Uterus (tissue), 4 donors: ENCODE data around the gene GLIS1. TPM values are rescaled to one million over a fixed set of nuclear protein-coding genes. Genes with fewer than 3 reads are reported as not detected.

Source experiments
- DNase-seq, 2 donors: peaks; one replicate each; pipeline ENCODE4 v3.0.0-alpha.2; 2019 to 2020
- H3K27ac ChIP-seq, 2 donors: fragments of 200-600 bp; sonication (generic); 1 replicate in 1 of 2; 2 replicates in 1 of 2; pipeline ENCODE4 v1.5.1; 2016 to 2018
- H3K27me3 ChIP-seq, 2 donors: fragments of 200-600 bp; sonication (generic); one replicate each; pipeline ENCODE4 v1.5.1; 2018 to 2019; ENCODE audit warnings: control low read depth in 1 of 2
- H3K36me3 ChIP-seq, 2 donors: fragments of 200-600 bp; sonication (generic); one replicate each; pipeline ENCODE4 v1.5.1; 2019; ENCODE audit warnings: control low read depth in 1 of 2
- H3K4me1 ChIP-seq, 2 donors: fragments of 200-600 bp; sonication (generic); one replicate each; pipeline ENCODE4 v1.5.1; 2018 to 2019; ENCODE audit warnings: control low read depth in 1 of 2
- H3K4me3 ChIP-seq, 2 donors: fragments of 200-600 bp; sonication (generic); 1 replicate in 1 of 2; 2 replicates in 1 of 2; pipeline ENCODE4 v1.5.1; 2018 to 2019; ENCODE audit warnings: mild to moderate bottlenecking in 1 of 2
- H3K9me3 ChIP-seq, 2 donors: fragments of 200-600 bp; sonication (generic); one replicate each; pipeline ENCODE4 v1.5.1; 2019; ENCODE audit warnings: control low read depth in 1 of 2
- CTCF ChIP-seq, 4 experiments: fragments of 200-600 bp in 2 of 4; fragments of 450-650 bp in 2 of 4; sonication (generic) in 2 of 4; IDR thresholded peaks; one replicate each; pipeline ENCODE4 v1.5.1; 2016 to 2019; ENCODE audit warnings: antibody characterized with exemption in 4 of 4, mild to moderate bottlenecking in 2 of 4, moderate library complexity in 1 of 4
- POLR2A ChIP-seq, 2 donors: fragments of 450-650 bp; IDR thresholded peaks; one replicate each; pipeline ENCODE4 v1.6.1; 2016; ENCODE audit warnings: antibody characterized with exemption in 2 of 2, mild to moderate bottlenecking in 1 of 2, moderate library complexity in 1 of 2
- intact Hi-C: fragments of 100-400 bp; cut with DNase I; formaldehyde crosslinking; loops from one replicate; pipeline ENCODE4 v1.15.1; 2023; ENCODE audit warnings: low total_unique reads
- total RNA-seq, 4 donors: library from RNA; depleted of rRNA in 3 of 4; stranded (reverse); fragments of >200 nt in 3 of 4; gene quantifications; one replicate each; pipeline versions ENCODE4 v1.1.0 to v1.2.4, GENCODE V29; 2014 to 2023
- donor health status: DM: yes; HTN: yes; CAD: no.

The GLIS1 gene
- total RNA-seq, 4 donors from 2014 or later = 0.21 to 1.0 TPM; not detected in 2

- Histone ChIP-seq H3K9me3 (no peaks in the 10 kb centered on the region), H3K36me3 (no peaks in the 10 kb centered on the region), H3K27me3 (no peaks in the 10 kb centered on the region), H3K4me1 (no peaks in the 10 kb centered on the region), H3K27ac (no peak overlapping the region), H3K4me3 (no peak overlapping the region)
- intact Hi-C loops = no loop called here
- TF ChIP-seq CTCF (IDR thresholded peaks at IDR 0.05) (no peak), POLR2A (IDR thresholded peaks at IDR 0.05) (no peak)
- peak; percentile 1 to 4 for DNase-seq
Measured at GRCh38 chr1:53585565-53585964, 153.4 kb downstream of the GLIS1 start.

DNA sequence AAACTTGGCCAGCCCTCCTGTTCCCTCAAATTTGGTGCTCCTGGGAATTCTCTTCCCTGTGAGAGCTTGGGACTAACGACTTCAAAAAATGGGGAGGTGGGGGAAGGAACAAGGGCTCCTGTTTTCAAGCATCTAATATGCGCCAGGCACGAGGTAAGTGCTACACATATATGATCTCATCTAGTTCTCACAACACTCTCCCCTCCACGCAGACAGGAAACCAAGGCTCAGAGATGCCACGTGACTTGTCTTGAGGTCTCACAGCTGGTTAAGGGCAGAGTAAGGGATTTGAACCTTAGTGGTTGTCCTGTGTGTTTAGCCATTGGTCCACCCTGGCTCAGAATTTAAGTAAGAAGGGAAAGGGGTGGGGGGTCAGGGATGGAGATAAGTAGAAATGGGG is 153.8 kb downstream of the GLIS1 start:
- H3K36me3 ChIP-seq = no peaks in the 10 kb centered on the region
- no peak overlapping the region for H3K4me3 ChIP-seq
- intact Hi-C loops = no loop called here
- DNase-seq = peak; percentile 3
- H3K9me3 ChIP-seq = no peaks in the 10 kb centered on the region
- H3K4me1 ChIP-seq = no peaks in the 10 kb centered on the region
- H3K27me3 ChIP-seq = no peaks in the 10 kb centered on the region
- H3K27ac ChIP-seq = no peak overlapping the region
- TF ChIP-seq CTCF (IDR thresholded peaks at IDR 0.05) (no peak), POLR2A (IDR thresholded peaks at IDR 0.05) (no peak)

GRCh38 chr1:53584777-53585107 is 154.2 kb downstream of the GLIS1 start:
- TF ChIP-seq CTCF (IDR thresholded peaks at IDR 0.05) (no peak), POLR2A (IDR thresholded peaks at IDR 0.05) (no peak)
- Histone ChIP-seq H3K4me1 (no peaks in the 10 kb centered on the region), H3K36me3 (no peaks in the 10 kb centered on the region), H3K27ac (no peak overlapping the region), H3K4me3 (no peak overlapping the region), H3K9me3 (no peaks in the 10 kb centered on the region), H3K27me3 (no peaks in the 10 kb centered on the region)
- intact Hi-C loops = no loop called here
- no peak for DNase-seq

GRCh38 chr1:53583868-53584776 is 154.8 kb downstream of the GLIS1 start:
- peak; percentile 6 to 7 for DNase-seq
- Histone ChIP-seq H3K4me1 (no peaks in the 10 kb centered on the region), H3K27ac (no peak overlapping the region), H3K4me3 (no peak overlapping the region), H3K36me3 (no peaks in the 10 kb centered on the region), H3K27me3 (no peaks in the 10 kb centered on the region), H3K9me3 (no peaks in the 10 kb centered on the region)
- TF ChIP-seq CTCF (IDR thresholded peaks at IDR 0.05) (no peak), POLR2A (IDR thresholded peaks at IDR 0.05) (no peak)
- intact Hi-C loops = no loop called here

DNA sequence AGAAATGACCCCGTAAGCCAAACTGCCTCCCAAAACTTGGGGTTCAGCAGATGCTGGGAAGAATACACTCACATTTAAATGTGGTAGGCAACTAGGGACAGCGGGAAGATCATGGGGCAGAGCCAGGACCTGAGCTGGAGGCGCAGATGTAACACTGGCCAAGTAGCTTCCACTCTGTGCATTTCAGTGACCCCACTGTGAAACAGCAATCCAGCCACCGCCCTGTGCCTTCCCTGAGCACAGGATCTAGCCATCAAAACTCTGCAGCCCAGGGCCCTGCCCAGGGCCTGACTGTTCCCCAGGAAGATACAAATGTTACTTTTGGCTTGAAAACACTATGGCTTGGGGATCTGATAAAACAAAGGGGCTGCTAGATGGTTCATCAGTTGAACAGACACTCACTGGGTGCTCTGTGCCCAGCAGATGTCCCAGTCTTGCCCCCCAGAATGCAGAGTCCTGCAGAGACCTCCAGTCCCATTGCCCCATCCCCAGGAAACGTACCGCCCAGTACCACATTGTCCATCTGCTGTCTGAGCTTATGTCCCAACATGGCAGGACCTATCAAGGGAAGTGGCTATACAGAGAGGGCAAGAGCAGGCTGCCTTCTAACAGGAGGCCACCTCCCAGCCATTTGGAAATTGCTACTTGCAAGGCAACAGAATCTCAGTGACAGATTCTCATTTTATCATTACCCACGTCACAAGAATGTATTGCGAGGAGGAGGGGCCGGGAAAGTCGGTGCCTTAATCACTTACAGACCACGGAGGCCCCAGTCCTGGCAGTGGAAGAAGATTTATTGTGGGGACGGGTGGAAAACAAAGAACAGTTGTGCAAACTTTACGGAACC is 155.7 kb downstream of the GLIS1 start:
- no peaks in the 10 kb centered on the region for H3K36me3 ChIP-seq
- TF ChIP-seq CTCF (IDR thresholded peaks at IDR 0.05) (no peak), POLR2A (IDR thresholded peaks at IDR 0.05) (no peak)
- DNase-seq = peak in 1 of 2 donors; percentile 7
- H3K9me3 ChIP-seq = no peaks in the 10 kb centered on the region
- no peaks in the 10 kb centered on the region for H3K27me3 ChIP-seq
- intact Hi-C loops = no loop called here
- H3K4me1 ChIP-seq = no peaks in the 10 kb centered on the region
- no peak overlapping the region for H3K4me3 ChIP-seq
- H3K27ac ChIP-seq = no peak overlapping the region
